ENCODE measurements around the gene ZCCHC17.
A peak's percentile ranks its signal among the peaks of the same experiment; 100 is the strongest.

ZCCHC17 gene

DNA sequence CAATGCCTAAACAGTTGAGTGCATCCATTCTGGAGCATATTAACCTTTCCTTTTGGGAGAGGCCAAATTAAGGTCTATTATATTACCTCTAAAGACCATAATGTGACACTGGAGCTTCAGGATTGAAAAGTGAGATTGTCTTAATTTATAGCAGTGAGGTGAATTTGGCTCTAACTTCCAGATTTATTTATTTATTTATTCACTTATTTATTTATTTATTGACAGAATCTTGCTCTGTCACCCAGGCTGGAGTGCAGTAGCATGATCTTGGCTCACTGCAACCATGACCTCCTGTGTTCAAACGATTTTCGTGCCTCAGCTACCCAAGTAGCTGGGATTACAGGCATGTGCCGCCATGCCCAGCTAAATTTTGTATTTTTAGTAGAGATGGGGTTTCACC lies 19.1 kb downstream of the ZCCHC17 start:
- H2AFZ ChIP-seq (ENCODE audit: low read depth, low read length), result no peak overlapping the region
- no peak overlapping the region for H3K4me3 ChIP-seq (ENCODE audit: insufficient read depth in 1 of 2, low read depth in 1 of 2, low read length in 2 of 2)
- no peaks in the 10 kb centered on the region for H3K9me3 ChIP-seq (ENCODE audit: control insufficient read depth, low read length)
- no peaks in the 10 kb centered on the region for H3K4me1 ChIP-seq (ENCODE audit: control insufficient read depth, insufficient read depth, low read depth, low read length)
- H3K9ac ChIP-seq (ENCODE audit: low read length), result no peak overlapping the region
- H3K27me3 ChIP-seq (ENCODE audit: control insufficient read depth in 1 of 2, insufficient read depth in 1 of 2, low read length in 2 of 2), result no peaks in the 10 kb centered on the region
- no peak overlapping the region for H3K23ac ChIP-seq (ENCODE audit: low read length in 2 of 2)
- H2BK120ac ChIP-seq (ENCODE audit: low read depth, low read length), result no peak overlapping the region
- no peak overlapping the region for H2AK5ac ChIP-seq (ENCODE audit: low read length, severe bottlenecking)
- H3K27ac ChIP-seq (ENCODE audit: low read length, poor library complexity, severe bottlenecking), result no peak overlapping the region
- H3K4me2 ChIP-seq (ENCODE audit: low read length, poor library complexity, severe bottlenecking), result no peak overlapping the region
- H2BK15ac ChIP-seq (ENCODE audit: low read depth, poor library complexity, severe bottlenecking), result no peak overlapping the region
- peaks cover 18% of the 10 kb centered on the region for H3K79me1 ChIP-seq (replicated peaks; ENCODE audit: low read length, poor library complexity, severe bottlenecking)
- no peak overlapping the region for H3K14ac ChIP-seq (ENCODE audit: low read length in 2 of 2)
- H3K36me3 ChIP-seq (ENCODE audit: control insufficient read depth in 1 of 2, insufficient read depth in 2 of 2, low read depth in 1 of 2, low read length in 2 of 2), result peaks cover 14 to 94% of the 10 kb centered on the region in 2 experiments
- 99% methylated on average over 3 of the region's 3 CpGs for WGBS
- no peak overlapping the region for H2BK12ac ChIP-seq (ENCODE audit: low read length in 2 of 2)
- no peak overlapping the region for H4K91ac ChIP-seq (ENCODE audit: low read length)
- H2BK5ac ChIP-seq (ENCODE audit: low read depth, low read length, poor library complexity, severe bottlenecking), result no peak overlapping the region
- no peak overlapping the region for H3K4ac ChIP-seq (ENCODE audit: low read depth in 1 of 2, low read length in 2 of 2)
- H3K18ac ChIP-seq (ENCODE audit: low read depth in 1 of 2, low read length in 2 of 2), result no peak overlapping the region
- no peak overlapping the region for H4K8ac ChIP-seq (ENCODE audit: low read length)
- DNase-seq, result no peak

DNA sequence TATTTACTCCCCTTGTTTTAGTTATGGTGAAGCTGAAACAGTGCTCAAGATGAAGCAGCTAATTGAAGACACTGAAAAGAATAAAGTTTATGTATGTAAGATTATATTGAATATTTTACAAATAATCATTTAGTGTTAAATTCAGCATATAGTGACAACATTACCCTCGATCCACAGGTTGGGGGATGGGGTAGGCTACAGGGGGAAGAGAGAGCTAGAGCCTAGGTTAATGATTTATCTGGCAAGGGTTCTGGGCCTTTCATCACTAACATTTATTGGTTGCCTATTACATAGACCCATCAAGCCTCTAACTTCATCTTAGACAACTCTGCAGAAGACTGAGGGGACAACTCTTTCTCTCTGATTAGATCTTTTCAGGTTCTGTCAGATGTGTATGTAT lies 21.3 kb downstream of the ZCCHC17 start:
- no peak overlapping the region for H3K4ac ChIP-seq (ENCODE audit: low read depth in 1 of 2, low read length in 2 of 2)
- H2BK15ac ChIP-seq (ENCODE audit: low read depth, poor library complexity, severe bottlenecking), result no peak overlapping the region
- no peak overlapping the region for H3K9ac ChIP-seq (ENCODE audit: low read length)
- no peaks in the 10 kb centered on the region for H3K27me3 ChIP-seq (ENCODE audit: control insufficient read depth in 1 of 2, insufficient read depth in 1 of 2, low read length in 2 of 2)
- no peaks in the 10 kb centered on the region for H3K4me1 ChIP-seq (ENCODE audit: control insufficient read depth, insufficient read depth, low read depth, low read length)
- H3K27ac ChIP-seq (ENCODE audit: low read length, poor library complexity, severe bottlenecking), result no peak overlapping the region
- no peak overlapping the region for H2AK5ac ChIP-seq (ENCODE audit: low read length, severe bottlenecking)
- peaks cover 17% of the 10 kb centered on the region for H3K79me1 ChIP-seq (replicated peaks; ENCODE audit: low read length, poor library complexity, severe bottlenecking)
- H4K8ac ChIP-seq (ENCODE audit: low read length), result no peak overlapping the region
- H3K36me3 ChIP-seq (ENCODE audit: control insufficient read depth in 1 of 2, insufficient read depth in 2 of 2, low read depth in 1 of 2, low read length in 2 of 2), result peaks cover 6 to 86% of the 10 kb centered on the region in 2 experiments
- H4K91ac ChIP-seq (ENCODE audit: low read length), result no peak overlapping the region
- no peak overlapping the region for H2BK12ac ChIP-seq (ENCODE audit: low read length in 2 of 2)
- DNase-seq, result no peak
- H3K4me2 ChIP-seq (ENCODE audit: low read length, poor library complexity, severe bottlenecking), result no peak overlapping the region
- H3K9me3 ChIP-seq (ENCODE audit: control insufficient read depth, low read length), result no peaks in the 10 kb centered on the region
- H2BK120ac ChIP-seq (ENCODE audit: low read depth, low read length), result no peak overlapping the region
- no peak overlapping the region for H3K14ac ChIP-seq (ENCODE audit: low read length in 2 of 2)
- H3K4me3 ChIP-seq (ENCODE audit: insufficient read depth in 1 of 2, low read depth in 1 of 2, low read length in 2 of 2), result no peak overlapping the region
- no peak overlapping the region for H3K18ac ChIP-seq (ENCODE audit: low read depth in 1 of 2, low read length in 2 of 2)
- no peak overlapping the region for H2BK5ac ChIP-seq (ENCODE audit: low read depth, low read length, poor library complexity, severe bottlenecking)
- WGBS, result no CpG with 5 or more reads among the region's 1 CpG
- no peak overlapping the region for H2AFZ ChIP-seq (ENCODE audit: low read depth, low read length)
- H3K23ac ChIP-seq (ENCODE audit: low read length in 2 of 2), result no peak overlapping the region

DNA sequence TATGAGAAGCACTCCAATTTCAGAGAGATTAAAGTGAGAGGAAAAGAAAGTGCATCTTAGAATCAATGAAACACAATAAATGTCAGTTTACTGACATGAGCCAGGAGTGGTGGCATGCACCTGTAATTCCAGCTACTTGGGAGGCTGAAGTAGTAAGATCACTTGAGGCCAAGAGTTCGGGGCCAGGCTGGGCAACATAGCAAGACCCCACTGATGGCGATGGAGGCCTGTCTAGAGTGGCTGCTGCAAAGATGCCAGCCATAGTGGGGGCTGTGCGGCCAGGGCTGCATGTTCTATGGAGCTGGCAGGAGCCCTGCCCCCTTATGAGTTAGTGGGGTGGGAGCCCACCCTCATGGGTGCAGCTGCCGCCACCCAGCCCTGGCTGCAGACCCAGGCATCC lies 27.3 kb downstream of the ZCCHC17 start:
- 100% methylated on average over 4 of the region's 4 CpGs for WGBS
- H3K23ac ChIP-seq (ENCODE audit: low read length in 2 of 2), result no peak overlapping the region
- H2BK120ac ChIP-seq (ENCODE audit: low read depth, low read length), result no peak overlapping the region
- H3K9ac ChIP-seq (ENCODE audit: low read length), result no peak overlapping the region
- H3K18ac ChIP-seq (ENCODE audit: low read depth in 1 of 2, low read length in 2 of 2), result no peak overlapping the region
- peaks cover 17% of the 10 kb centered on the region for H3K79me1 ChIP-seq (replicated peaks; ENCODE audit: low read length, poor library complexity, severe bottlenecking)
- no peak overlapping the region for H2BK12ac ChIP-seq (ENCODE audit: low read length in 2 of 2)
- no peaks in the 10 kb centered on the region for H3K4me1 ChIP-seq (ENCODE audit: control insufficient read depth, insufficient read depth, low read depth, low read length)
- no peak overlapping the region for H3K4ac ChIP-seq (ENCODE audit: low read depth in 1 of 2, low read length in 2 of 2)
- H4K8ac ChIP-seq (ENCODE audit: low read length), result peak overlapping the region; percentile 60
- no peak overlapping the region for H3K27ac ChIP-seq (ENCODE audit: low read length, poor library complexity, severe bottlenecking)
- no peak for DNase-seq
- no peak overlapping the region for H2BK15ac ChIP-seq (ENCODE audit: low read depth, poor library complexity, severe bottlenecking)
- H3K27me3 ChIP-seq (ENCODE audit: control insufficient read depth in 1 of 2, insufficient read depth in 1 of 2, low read length in 2 of 2), result no peaks in the 10 kb centered on the region
- H3K14ac ChIP-seq (ENCODE audit: low read length in 2 of 2), result no peak overlapping the region
- H3K4me3 ChIP-seq (ENCODE audit: insufficient read depth in 1 of 2, low read depth in 1 of 2, low read length in 2 of 2), result no peak overlapping the region
- no peaks in the 10 kb centered on the region for H3K9me3 ChIP-seq (ENCODE audit: control insufficient read depth, low read length)
- peaks cover 21 to 52% of the 10 kb centered on the region in 2 experiments for H3K36me3 ChIP-seq (ENCODE audit: control insufficient read depth in 1 of 2, insufficient read depth in 2 of 2, low read depth in 1 of 2, low read length in 2 of 2)
- no peak overlapping the region for H4K91ac ChIP-seq (ENCODE audit: low read length)
- H2AK5ac ChIP-seq (ENCODE audit: low read length, severe bottlenecking), result no peak overlapping the region
- no peak overlapping the region for H3K4me2 ChIP-seq (ENCODE audit: low read length, poor library complexity, severe bottlenecking)
- no peak overlapping the region for H2AFZ ChIP-seq (ENCODE audit: low read depth, low read length)
- H2BK5ac ChIP-seq (ENCODE audit: low read depth, low read length, poor library complexity, severe bottlenecking), result no peak overlapping the region

DNA sequence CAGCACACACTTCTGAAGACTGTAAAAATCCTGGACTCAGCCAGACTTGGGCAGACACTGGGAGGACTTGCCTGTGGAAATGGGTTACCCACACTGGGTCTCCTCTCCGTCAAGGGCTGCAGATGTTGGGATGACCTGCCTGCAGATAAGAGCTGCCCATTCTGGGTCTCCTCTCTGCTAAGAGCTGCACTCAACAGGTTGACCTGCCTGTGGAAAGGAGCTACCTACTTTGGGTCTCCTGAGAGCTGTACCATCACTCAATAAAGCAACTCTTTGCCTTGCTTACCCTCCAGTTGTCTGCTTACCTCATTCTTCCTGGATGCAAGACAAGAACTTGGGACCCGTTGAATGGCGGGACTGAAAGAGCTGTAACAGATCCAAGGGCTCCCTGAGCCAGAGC lies 28.2 kb downstream of the ZCCHC17 start:
- H3K14ac ChIP-seq (ENCODE audit: low read length in 2 of 2), result no peak overlapping the region
- no peak overlapping the region for H3K23ac ChIP-seq (ENCODE audit: low read length in 2 of 2)
- no peaks in the 10 kb centered on the region for H3K27me3 ChIP-seq (ENCODE audit: control insufficient read depth in 1 of 2, insufficient read depth in 1 of 2, low read length in 2 of 2)
- peaks cover 21 to 43% of the 10 kb centered on the region in 2 experiments for H3K36me3 ChIP-seq (ENCODE audit: control insufficient read depth in 1 of 2, insufficient read depth in 2 of 2, low read depth in 1 of 2, low read length in 2 of 2)
- H3K4ac ChIP-seq (ENCODE audit: low read depth in 1 of 2, low read length in 2 of 2), result no peak overlapping the region
- no peaks in the 10 kb centered on the region for H3K4me1 ChIP-seq (ENCODE audit: control insufficient read depth, insufficient read depth, low read depth, low read length)
- no peak for DNase-seq
- H2AK5ac ChIP-seq (ENCODE audit: low read length, severe bottlenecking), result no peak overlapping the region
- no peak overlapping the region for H3K27ac ChIP-seq (ENCODE audit: low read length, poor library complexity, severe bottlenecking)
- no peak overlapping the region for H3K9ac ChIP-seq (ENCODE audit: low read length)
- no peaks in the 10 kb centered on the region for H3K9me3 ChIP-seq (ENCODE audit: control insufficient read depth, low read length)
- H2BK5ac ChIP-seq (ENCODE audit: low read depth, low read length, poor library complexity, severe bottlenecking), result no peak overlapping the region
- H4K8ac ChIP-seq (ENCODE audit: low read length), result no peak overlapping the region
- no peak overlapping the region for H4K91ac ChIP-seq (ENCODE audit: low read length)
- H2BK12ac ChIP-seq (ENCODE audit: low read length in 2 of 2), result no peak overlapping the region
- 98% methylated on average over 3 of the region's 3 CpGs for WGBS
- no peak overlapping the region for H3K4me2 ChIP-seq (ENCODE audit: low read length, poor library complexity, severe bottlenecking)
- H3K18ac ChIP-seq (ENCODE audit: low read depth in 1 of 2, low read length in 2 of 2), result no peak overlapping the region
- no peak overlapping the region for H2BK15ac ChIP-seq (ENCODE audit: low read depth, poor library complexity, severe bottlenecking)
- no peak overlapping the region for H3K4me3 ChIP-seq (ENCODE audit: insufficient read depth in 1 of 2, low read depth in 1 of 2, low read length in 2 of 2)
- no peak overlapping the region for H2BK120ac ChIP-seq (ENCODE audit: low read depth, low read length)
- peaks cover 19% of the 10 kb centered on the region for H3K79me1 ChIP-seq (replicated peaks; ENCODE audit: low read length, poor library complexity, severe bottlenecking)
- H2AFZ ChIP-seq (ENCODE audit: low read depth, low read length), result no peak overlapping the region

Measured in mesenchymal stem cell (in vitro differentiated cells and primary cell).